ENCODE results near the gene ACP5. TPM values are rescaled to one million over a fixed set of nuclear protein-coding genes. Genes with fewer than 3 reads are reported as not detected.
A peak's percentile ranks its signal among the peaks of the same experiment; 100 is the strongest.

Gene ACP5
- total and polyA plus RNA-seq, 8 donors = 1.5 to 299 (median 3.5) TPM

DNA sequence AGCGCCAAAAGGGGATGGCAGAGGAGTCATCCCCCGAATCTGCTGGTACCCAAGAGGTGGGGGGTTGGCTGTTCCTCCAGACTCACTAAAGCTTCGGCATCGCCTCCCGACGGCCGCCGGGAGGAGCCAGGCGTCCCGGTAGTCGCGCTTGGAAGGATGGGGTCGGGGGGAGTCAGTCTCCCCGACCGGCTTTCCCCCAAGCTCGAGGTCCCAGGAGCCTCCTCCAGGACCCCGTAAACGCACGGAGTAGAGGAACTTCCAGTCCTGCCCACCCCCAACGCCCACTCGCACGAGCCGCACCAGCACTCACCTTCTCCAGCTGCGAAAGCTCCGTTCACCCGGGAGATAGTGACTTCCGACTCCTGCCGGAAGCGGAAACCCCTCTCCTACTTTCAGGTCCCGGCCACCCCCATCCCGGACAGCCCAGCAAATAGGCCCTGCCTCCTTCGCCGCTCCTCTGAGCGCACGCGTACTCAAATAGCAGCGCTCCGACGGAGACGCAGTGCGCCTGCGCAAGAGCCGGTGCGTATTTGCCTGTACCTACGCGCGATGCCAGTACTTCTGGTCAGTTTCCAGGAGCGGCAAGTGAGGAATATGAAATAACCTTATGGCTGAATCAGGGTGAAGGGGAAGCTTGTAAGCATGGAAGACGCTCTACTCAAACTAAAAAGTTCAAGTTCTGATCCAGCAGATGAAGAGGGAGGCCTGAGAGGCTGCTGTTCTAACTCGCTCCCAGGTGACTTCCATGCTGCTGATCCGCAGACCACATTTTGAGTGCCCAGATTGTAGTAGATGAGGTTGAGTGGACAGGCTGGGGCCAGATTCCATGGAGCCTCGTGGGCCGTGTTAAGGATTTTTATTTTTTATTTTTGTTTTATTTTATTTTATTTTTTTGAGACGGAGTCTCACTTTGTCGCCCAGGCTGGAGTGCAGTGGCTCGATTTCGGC is 18.3 kb downstream of the ACP5 start, which contains the start of gene ELOF1:
Gene ELOF1 (minus strand): TSS at position 350 of the 948 bp plus-strand sequence. CDS start 4,883 bp downstream, outside the sequence.
- peak; percentile 98 for ATAC-seq
- intact Hi-C loops (cut with DNase I) = no loop called here

DNA sequence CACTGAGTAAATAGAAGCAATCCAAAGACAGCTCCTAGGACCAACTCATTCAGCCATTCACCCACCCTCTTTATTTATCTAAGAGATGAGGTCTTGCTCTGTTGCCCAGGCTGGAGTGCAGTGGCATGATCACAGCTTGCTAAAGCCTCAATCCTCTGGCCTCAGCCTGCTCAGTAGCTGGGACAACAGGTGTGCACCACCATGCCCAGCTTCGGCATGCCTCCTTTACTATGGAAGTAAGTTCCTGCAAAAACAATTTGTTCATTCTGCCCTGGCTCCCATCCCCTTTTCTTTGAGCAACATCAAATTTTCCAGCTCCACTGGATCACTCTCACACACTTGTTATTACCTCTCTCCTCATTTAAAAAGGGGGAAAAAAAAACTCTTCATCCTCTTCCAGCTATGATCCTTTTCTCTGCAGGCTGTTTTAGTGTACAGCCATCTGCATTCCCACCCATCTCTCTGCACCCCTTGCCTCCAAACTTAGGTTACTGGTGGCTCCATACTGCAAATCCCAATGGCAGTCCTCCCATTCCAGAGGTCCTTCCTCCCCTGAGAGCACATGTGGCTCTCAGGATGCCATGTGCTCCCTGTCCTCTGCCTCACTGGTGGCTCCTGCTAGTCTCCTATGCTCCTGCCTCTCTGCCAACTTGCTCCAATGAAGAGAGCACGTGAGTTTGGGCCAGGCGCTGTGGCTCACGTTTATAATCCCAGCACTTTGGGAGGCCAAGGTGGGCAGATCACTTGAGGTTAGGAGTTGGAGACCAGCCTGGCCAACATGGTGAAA is 20.6 kb downstream of the ACP5 start:
- peaks cover 14 to 48% of the 10 kb centered on the region in 2 donors for H3K4me1 ChIP-seq
- H3K27me3 ChIP-seq = no peaks in the 10 kb centered on the region
- H3K4me3 ChIP-seq = no peak overlapping the region
- peaks cover 0 to 46% of the 10 kb centered on the region in 2 donors for H3K36me3 ChIP-seq
- TF ChIP-seq, protein P1, sequence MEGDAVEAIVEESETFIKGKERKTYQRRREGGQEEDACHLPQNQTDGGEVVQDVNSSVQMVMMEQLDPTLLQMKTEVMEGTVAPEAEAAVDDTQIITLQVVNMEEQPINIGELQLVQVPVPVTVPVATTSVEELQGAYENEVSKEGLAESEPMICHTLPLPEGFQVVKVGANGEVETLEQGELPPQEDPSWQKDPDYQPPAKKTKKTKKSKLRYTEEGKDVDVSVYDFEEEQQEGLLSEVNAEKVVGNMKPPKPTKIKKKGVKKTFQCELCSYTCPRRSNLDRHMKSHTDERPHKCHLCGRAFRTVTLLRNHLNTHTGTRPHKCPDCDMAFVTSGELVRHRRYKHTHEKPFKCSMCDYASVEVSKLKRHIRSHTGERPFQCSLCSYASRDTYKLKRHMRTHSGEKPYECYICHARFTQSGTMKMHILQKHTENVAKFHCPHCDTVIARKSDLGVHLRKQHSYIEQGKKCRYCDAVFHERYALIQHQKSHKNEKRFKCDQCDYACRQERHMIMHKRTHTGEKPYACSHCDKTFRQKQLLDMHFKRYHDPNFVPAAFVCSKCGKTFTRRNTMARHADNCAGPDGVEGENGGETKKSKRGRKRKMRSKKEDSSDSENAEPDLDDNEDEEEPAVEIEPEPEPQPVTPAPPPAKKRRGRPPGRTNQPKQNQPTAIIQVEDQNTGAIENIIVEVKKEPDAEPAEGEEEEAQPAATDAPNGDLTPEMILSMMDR (IDR thresholded peaks at IDR 0.05) = no peak
- DNase-seq (no peak), ATAC-seq (no peak)
- H3K9me3 ChIP-seq = no peaks in the 10 kb centered on the region
- no peak overlapping the region for H3K27ac ChIP-seq
- intact Hi-C loops (cut with DNase I) = no loop called here

More for the DNA sequence above, 18.3 kb downstream of the ACP5 start, which contains the start of gene ELOF1:
- H3K4me1 ChIP-seq = peaks cover 14 to 48% of the 10 kb centered on the region in 2 donors
- H3K4me3 ChIP-seq = peak within 1 kb of the TSS; percentile 84 to 89
- H3K27ac ChIP-seq = peak within 1 kb of the TSS; percentile 80 to 81
- H3K27me3 ChIP-seq = no peaks in the 10 kb centered on the region
- TF ChIP-seq, protein P1 (IDR thresholded peaks at IDR 0.05) = no peak
- H3K36me3 ChIP-seq = peaks cover 0 to 24% of the 10 kb centered on the region in 2 donors
- peak; percentile 97 to 100 (median 99) for DNase-seq
- no peaks in the 10 kb centered on the region for H3K9me3 ChIP-seq

DNA sequence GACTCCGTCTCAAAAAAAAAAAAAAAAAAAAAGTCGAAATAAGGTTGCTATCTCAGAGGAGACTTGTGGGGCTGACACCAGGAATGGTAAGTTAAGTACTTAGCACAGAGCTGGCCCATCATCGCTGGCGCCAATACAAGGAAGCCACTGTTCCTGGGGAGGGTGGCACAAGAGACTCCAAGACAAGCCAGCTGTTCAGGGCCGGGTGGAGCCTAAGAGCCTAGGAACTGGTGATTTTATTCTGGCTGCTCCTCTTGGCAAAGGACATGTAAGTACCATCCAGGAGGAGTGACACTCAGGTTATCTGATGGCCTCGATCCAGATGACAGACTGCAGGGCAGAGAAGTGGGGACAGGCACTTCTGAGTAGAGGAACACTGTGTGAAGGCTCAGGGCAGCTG is 22.2 kb downstream of the ACP5 start:
- no peak for ATAC-seq
- DNase-seq = no peak
- H3K9me3 ChIP-seq = no peaks in the 10 kb centered on the region
- H3K4me3 ChIP-seq = no peak overlapping the region
- TF ChIP-seq, protein P1 (IDR thresholded peaks at IDR 0.05) = no peak
- H3K4me1 ChIP-seq = peaks cover 10 to 39% of the 10 kb centered on the region in 2 donors
- no peak overlapping the region for H3K27ac ChIP-seq
- no peaks in the 10 kb centered on the region for H3K27me3 ChIP-seq
- intact Hi-C loops (cut with DNase I) = no loop called here
- H3K36me3 ChIP-seq = peaks cover 0 to 51% of the 10 kb centered on the region in 2 donors

DNA sequence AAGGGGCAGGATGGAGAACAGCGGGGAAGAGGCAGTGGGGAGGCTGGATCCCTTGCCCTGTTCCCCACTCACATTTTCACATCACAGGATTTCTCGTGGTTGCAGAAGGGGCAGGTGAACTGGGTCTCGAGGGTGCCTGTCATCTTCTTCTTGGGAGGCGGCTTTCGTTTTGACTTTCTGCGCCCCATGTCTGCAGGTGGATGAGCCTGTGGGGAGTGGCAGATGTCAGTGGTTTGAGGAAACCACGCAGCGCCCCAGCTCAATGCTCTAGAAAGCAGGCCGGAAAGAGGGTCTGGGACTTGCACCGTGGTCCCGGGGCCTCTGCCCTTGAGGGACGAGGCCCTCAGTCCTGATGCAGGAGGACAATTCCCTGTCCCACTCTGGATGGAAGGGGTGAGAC is 23.3 kb downstream of the ACP5 start:
- no peak overlapping the region for H3K4me3 ChIP-seq
- no peaks in the 10 kb centered on the region for H3K27me3 ChIP-seq
- TF ChIP-seq, protein P1 (IDR thresholded peaks at IDR 0.05) = no peak
- no peak for DNase-seq
- H3K36me3 ChIP-seq = peaks cover 0 to 51% of the 10 kb centered on the region in 2 donors
- no peak for ATAC-seq
- H3K4me1 ChIP-seq = peaks cover 6 to 29% of the 10 kb centered on the region in 2 donors
- intact Hi-C loops (cut with DNase I) = no loop called here
- H3K27ac ChIP-seq = no peak overlapping the region
- no peaks in the 10 kb centered on the region for H3K9me3 ChIP-seq

Measured in left lung (tissue), 10 donors.